Muscle layer of duodenum (tissue), 2 donors: ENCODE results near the gene MFN2.

Experiments used
- H3K27ac ChIP-seq: one replicate; pipeline ENCODE4 v1.7.0; 2013; ENCODE audit warnings: mild to moderate bottlenecking, low read length
- H3K27me3 ChIP-seq: one replicate; pipeline ENCODE4 v1.7.0; 2013; ENCODE audit warnings: low read depth, mild to moderate bottlenecking, control low read depth, low read length
- H3K36me3 ChIP-seq, 2 donors: one replicate each; pipeline ENCODE4 v1.7.0; 2013; ENCODE audit warnings: low read length in 2 of 2, control low read depth in 1 of 2, mild to moderate bottlenecking in 1 of 2; ENCODE audit not compliant: insufficient read depth in 2 of 2, control insufficient read depth in 1 of 2
- H3K4me1 ChIP-seq, 2 donors: one replicate each; pipeline ENCODE4 v1.7.0; 2013; ENCODE audit warnings: low read length in 2 of 2, mild to moderate bottlenecking in 2 of 2, control low read depth in 1 of 2, moderate library complexity in 1 of 2; ENCODE audit not compliant: insufficient read depth in 2 of 2, control insufficient read depth in 1 of 2
- H3K4me3 ChIP-seq, 2 donors: one replicate each; pipeline ENCODE4 v1.7.0; 2013; ENCODE audit warnings: low read length in 2 of 2, low read depth in 1 of 2, mild to moderate bottlenecking in 1 of 2
- H3K9me3 ChIP-seq, 2 donors: one replicate each; pipeline ENCODE4 v1.7.0; 2013; ENCODE audit warnings: low read length in 2 of 2, control low read depth in 1 of 2, mild to moderate bottlenecking in 1 of 2; ENCODE audit not compliant: control insufficient read depth in 1 of 2
- donor health status: healthy.

The MFN2 gene

DNA sequence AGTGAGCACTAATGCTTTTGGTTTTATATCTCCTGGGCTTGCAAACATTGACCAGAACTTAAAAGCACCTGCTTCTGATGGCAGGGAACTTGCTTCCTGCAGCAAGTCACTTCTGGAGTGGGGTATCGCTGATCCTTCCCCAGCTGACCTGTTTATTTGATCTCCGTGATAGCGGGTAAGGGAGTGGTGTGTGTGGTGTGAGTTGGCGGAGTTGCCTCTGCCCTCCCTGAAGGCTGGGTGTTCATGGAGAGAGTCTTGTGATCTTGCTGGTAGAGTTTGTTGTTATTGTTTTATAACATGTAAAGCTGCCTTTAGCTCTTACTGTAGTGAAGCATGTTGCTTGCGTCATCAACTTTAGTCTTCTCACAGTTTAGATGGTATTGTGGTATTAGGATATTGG lies 3.9 kb downstream of the MFN2 start:
- Histone ChIP-seq H3K27me3 (no peaks in the 10 kb centered on the region), H3K4me3 (no peak overlapping the region), H3K27ac (peak overlapping the region; percentile 77), H3K36me3 (peaks cover 34 to 43% of the 10 kb centered on the region in 2 donors), H3K9me3 (no peaks in the 10 kb centered on the region), H3K4me1 (peaks cover 18 to 39% of the 10 kb centered on the region in 2 donors)

DNA sequence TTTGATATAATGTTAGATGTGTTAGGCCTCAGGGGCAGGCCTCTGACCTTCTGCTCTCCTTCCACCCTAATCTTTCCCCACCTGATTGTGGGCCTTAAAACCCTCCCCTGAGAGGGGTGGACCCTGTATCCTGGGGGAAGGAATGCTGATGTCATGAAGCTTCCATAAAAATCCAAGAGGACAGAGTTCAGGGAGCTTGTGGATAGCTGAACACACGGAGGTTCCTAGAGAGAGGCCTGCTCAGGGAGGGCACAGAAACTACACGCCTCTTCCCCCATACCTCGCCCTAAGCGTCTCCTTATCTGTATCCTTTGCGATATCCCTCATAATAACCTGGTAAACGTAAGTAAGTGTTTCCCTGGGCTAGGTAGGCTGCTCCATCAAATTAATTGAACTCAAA lies 4.3 kb downstream of the MFN2 start:
- Histone ChIP-seq H3K27ac (peak overlapping the region; percentile 77), H3K36me3 (peaks cover 38 to 48% of the 10 kb centered on the region in 2 donors), H3K9me3 (no peaks in the 10 kb centered on the region), H3K4me1 (peaks cover 14 to 35% of the 10 kb centered on the region in 2 donors), H3K4me3 (no peak overlapping the region), H3K27me3 (no peaks in the 10 kb centered on the region)

DNA sequence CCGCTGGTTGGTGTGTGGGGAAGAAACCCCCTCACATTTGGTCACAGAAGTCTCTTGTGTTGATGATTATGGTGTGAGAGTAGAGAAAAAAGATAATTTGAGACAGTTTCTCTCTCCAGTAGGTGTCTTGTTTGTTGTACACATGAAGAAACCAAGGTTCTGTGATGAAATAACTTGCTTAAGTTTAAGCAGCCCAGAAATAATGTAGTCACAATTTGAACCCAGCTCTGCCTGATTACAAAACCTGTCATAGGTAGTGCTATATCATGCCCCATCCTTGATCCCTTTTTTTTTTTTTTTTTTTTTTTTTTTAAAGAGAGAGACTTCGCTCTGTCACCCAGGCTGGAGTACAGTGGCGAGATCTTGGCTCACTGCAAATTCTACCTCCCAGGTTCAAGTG lies 4.9 kb downstream of the MFN2 start:
- Histone ChIP-seq H3K9me3 (no peaks in the 10 kb centered on the region), H3K27ac (no peak overlapping the region), H3K36me3 (peaks cover 44 to 53% of the 10 kb centered on the region in 2 donors), H3K4me1 (peaks cover 12 to 34% of the 10 kb centered on the region in 2 donors), H3K4me3 (no peak overlapping the region), H3K27me3 (no peaks in the 10 kb centered on the region)

DNA sequence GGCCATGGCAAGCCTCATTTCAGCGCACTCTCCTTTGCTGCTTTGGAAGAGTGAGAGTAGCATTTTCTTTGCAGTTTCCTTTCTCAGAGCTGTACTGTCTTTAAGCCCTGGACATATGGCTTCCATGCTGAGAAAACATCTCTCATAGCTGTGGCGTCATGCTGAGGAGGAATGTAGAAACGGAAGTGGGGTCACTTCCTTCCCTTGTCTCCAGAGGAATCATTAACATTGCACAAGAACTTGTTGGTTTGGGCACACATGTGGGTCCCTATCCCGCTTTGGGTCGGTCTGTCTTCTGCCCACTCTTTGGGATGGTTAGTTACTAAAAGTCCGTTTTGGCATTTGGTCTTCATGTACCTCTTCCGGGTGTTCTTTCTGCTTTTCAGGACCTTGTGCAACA lies 5.6 kb downstream of the MFN2 start:
- H3K27ac ChIP-seq, result no peak overlapping the region
- peaks cover 51 to 58% of the 10 kb centered on the region in 2 donors for H3K36me3 ChIP-seq
- no peaks in the 10 kb centered on the region for H3K27me3 ChIP-seq
- peaks cover 12 to 30% of the 10 kb centered on the region in 2 donors for H3K4me1 ChIP-seq
- H3K4me3 ChIP-seq, result no peak overlapping the region
- H3K9me3 ChIP-seq, result no peaks in the 10 kb centered on the region

DNA sequence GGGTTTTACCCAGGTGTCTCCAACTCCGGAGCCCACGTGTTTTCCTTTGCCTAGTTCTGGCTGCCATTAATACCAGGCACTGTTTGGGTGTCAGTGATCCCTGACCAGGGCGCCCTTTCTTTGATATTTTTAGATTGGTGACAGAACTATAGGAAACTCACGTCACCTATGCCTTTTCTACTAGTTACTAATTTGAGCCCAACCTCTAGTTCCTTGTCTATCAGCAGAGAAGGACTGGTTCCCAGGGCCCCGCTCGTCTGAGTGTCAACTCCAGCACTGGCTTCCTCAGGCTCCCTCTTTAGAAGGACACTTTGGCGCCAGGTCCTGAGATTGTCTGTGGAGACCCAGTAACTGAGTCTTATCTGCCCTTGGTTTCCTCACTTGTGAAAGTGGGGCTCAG lies 9.4 kb downstream of the MFN2 start:
- H3K36me3 ChIP-seq, result peaks cover 46 to 52% of the 10 kb centered on the region in 2 donors
- H3K27ac ChIP-seq, result peak overlapping the region; percentile 47
- no peak overlapping the region for H3K4me3 ChIP-seq
- no peaks in the 10 kb centered on the region for H3K4me1 ChIP-seq
- no peaks in the 10 kb centered on the region for H3K27me3 ChIP-seq
- no peaks in the 10 kb centered on the region for H3K9me3 ChIP-seq

DNA sequence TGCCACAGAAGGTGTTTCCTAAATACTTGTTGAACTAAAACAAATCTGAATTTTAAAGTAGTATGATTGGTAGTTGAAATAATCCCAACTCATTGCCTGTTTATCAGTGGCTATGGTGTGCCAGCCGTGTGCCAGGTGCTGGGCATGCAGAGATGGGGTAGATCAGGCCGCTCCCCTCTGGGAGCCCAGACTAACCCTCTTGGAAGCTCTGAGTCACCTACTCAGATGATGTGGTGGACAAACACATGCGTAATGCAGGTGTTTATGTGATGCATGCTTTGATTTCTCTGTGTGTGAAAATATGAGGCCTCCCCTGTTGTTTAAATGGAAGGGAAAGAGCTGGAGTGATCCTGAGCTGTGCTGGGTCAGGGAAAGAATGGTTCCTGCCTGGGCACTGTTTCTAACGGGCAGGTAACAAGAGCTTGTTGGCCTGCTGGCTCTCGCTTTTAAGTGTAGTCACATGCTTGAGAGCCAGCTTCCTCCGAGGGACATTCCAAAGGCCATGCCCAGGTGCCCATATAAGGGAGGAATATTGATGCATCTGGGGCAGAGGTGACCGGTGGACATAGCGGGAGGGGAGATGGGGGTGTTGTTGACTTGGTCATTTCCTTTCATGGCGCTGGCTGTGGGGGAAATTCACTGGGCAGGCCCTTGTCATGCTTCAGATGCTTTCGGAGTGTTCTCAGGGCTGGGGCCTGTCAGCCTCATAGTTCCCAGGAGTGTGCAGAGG lies 10.2 kb downstream of the MFN2 start:
- Histone ChIP-seq H3K36me3 (peaks cover 48 to 56% of the 10 kb centered on the region in 2 donors), H3K4me1 (no peaks in the 10 kb centered on the region), H3K9me3 (no peaks in the 10 kb centered on the region), H3K4me3 (no peak overlapping the region), H3K27me3 (no peaks in the 10 kb centered on the region), H3K27ac (peak overlapping the region; percentile 47)

DNA sequence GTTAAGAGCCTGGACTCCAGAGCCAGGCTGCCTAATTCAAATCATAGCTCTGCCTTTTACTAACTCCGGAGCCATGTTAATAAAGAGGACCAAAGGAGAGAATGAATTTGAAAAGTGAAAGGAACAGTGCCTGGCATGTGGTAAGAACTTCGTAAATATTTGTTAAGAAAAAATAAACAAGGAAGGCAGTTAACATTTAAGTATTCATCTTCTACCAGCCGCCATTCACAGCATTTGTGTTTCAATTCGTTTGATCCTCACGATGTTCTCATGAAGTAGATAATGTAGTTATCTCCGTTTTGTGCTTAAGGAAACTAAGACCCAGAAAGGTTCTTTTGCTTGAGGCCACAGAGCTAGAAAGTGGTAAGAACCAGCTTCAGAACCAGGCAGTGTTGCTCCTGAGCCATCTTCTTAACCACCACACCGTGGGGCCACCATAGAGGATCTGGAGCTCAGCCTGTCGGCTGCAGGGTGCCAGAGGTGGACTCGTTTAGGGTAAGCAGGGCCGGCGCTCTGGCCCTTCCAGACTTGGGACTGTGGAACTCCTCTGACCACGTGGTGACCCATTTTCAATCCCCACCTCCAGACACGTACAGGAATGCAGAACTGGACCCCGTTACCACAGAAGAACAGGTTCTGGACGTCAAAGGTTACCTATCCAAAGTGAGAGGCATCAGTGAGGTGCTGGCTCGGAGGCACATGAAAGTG lies 11.9 kb downstream of the MFN2 start:
- H3K36me3 ChIP-seq, result peaks cover 56 to 64% of the 10 kb centered on the region in 2 donors
- H3K4me3 ChIP-seq, result no peak overlapping the region
- H3K27ac ChIP-seq, result no peak overlapping the region
- H3K9me3 ChIP-seq, result no peaks in the 10 kb centered on the region
- no peaks in the 10 kb centered on the region for H3K4me1 ChIP-seq
- no peaks in the 10 kb centered on the region for H3K27me3 ChIP-seq

DNA sequence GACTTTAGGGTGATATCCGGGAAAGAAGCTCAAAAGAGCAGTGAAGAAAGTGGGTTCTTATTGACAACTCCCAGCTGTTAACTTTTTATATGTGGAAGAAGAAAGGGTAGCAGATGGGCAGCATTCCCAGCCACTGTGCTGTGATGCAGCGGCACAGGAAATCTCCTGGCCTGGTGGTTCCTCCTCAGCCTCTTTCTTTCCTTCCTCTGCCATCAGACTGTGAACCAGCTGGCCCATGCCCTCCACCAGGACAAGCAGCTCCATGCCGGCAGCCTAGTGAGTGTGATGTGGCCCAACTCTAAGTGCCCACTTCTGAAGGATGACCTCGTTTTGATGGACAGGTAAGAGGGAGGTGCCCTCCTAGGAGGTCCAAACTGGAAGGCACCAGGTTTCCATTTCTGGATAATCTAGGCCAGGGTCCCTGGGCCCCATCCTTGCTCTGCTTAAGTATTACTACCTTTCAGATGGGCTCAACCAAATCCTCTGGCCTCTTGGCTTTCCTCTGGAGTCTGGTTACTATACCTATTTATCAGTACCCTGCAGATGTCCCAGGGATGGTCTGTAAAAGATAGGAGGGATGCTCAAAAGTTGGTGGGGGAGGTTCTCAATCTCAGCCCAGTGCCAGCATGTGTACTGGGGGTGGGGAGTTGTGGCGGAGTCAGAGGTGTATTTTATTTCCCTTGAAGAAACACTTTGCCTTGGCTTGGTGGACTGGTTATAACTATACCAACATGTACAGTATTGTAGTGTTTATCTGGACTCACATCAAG lies 17.0 kb downstream of the MFN2 start:
- H3K27me3 ChIP-seq, result no peaks in the 10 kb centered on the region
- no peak overlapping the region for H3K27ac ChIP-seq
- H3K9me3 ChIP-seq, result no peaks in the 10 kb centered on the region
- H3K4me3 ChIP-seq, result no peak overlapping the region
- no peaks in the 10 kb centered on the region for H3K4me1 ChIP-seq
- peaks cover 59 to 84% of the 10 kb centered on the region in 2 donors for H3K36me3 ChIP-seq

DNA sequence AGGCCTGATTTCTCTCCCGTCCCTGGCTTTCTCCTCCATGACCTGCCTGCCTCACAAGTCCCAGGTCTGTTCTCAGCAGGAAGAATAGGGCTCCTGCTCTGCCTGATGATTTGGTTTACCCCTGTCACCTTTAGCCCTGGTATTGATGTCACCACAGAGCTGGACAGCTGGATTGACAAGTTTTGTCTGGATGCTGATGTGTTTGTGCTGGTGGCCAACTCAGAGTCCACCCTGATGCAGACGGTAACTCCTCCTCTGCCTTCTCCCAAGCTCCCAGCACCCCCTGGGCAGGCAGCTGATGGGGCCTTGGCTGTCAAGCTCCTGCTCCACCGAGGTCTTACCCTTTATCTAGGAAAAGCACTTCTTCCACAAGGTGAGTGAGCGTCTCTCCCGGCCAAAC lies 18.4 kb downstream of the MFN2 start:
- Histone ChIP-seq H3K27me3 (no peaks in the 10 kb centered on the region), H3K4me3 (no peak overlapping the region), H3K27ac (no peak overlapping the region), H3K9me3 (no peaks in the 10 kb centered on the region), H3K36me3 (peaks cover 67 to 89% of the 10 kb centered on the region in 2 donors), H3K4me1 (no peaks in the 10 kb centered on the region)

DNA sequence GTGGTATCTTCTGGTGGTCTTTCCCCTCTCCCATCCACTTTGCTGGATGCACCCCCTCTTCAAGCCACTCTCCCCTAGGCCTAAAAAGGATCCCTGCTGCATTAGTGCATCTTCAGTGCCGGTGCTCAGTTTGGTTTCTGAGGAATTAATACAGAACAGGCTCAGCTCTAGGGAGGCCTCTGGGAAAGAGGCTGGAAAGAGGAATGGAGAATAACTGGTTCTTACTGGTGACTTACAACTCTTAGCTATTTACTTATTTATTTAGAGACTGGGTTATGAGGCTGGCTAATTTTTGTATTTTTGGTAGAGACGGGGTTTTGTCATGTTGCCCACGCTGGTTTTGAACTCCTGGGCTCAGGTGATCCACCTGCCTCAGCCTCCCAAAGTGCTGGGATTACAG lies 19.0 kb downstream of the MFN2 start:
- Histone ChIP-seq H3K36me3 (peaks cover 68 to 89% of the 10 kb centered on the region in 2 donors), H3K4me1 (no peaks in the 10 kb centered on the region), H3K27ac (no peak overlapping the region), H3K9me3 (no peaks in the 10 kb centered on the region), H3K4me3 (no peak overlapping the region), H3K27me3 (no peaks in the 10 kb centered on the region)

DNA sequence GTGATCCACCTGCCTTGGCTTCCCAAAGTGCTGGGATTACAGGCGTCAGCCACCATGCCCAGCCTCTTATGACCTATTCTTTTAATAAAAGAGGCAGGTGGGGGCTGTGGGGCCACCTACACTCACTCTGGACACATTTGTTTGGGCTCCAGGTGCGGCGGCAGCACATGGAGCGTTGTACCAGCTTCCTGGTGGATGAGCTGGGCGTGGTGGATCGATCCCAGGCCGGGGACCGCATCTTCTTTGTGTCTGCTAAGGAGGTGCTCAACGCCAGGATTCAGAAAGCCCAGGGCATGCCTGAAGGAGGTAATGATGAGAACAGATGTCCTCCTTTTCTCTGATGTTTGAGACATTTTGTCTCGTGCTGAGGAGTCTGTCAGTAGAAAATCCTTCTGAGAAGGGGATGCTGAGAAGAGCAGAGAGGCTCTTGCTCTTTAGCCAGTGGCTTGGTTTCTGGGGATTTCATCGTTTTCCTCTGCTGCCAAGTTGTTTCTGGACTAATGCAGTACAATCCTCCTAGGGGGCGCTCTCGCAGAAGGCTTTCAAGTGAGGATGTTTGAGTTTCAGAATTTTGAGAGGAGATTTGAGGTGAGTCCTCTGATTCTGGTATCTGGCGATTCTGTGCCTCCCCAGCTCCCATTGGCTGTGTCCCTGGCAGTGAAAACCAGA lies 21.1 kb downstream of the MFN2 start:
- Histone ChIP-seq H3K9me3 (no peaks in the 10 kb centered on the region), H3K4me3 (no peak overlapping the region), H3K36me3 (peaks cover 74 to 90% of the 10 kb centered on the region in 2 donors), H3K4me1 (no peaks in the 10 kb centered on the region), H3K27ac (no peak overlapping the region), H3K27me3 (no peaks in the 10 kb centered on the region)
